ENCODE results near the gene STX8.
"Not testable (repeated sequence)": the region's sequence is repeated elsewhere in the genome, so short reads cannot be mapped to it uniquely, and the experiment has no call there.

The STX8 gene

DNA sequence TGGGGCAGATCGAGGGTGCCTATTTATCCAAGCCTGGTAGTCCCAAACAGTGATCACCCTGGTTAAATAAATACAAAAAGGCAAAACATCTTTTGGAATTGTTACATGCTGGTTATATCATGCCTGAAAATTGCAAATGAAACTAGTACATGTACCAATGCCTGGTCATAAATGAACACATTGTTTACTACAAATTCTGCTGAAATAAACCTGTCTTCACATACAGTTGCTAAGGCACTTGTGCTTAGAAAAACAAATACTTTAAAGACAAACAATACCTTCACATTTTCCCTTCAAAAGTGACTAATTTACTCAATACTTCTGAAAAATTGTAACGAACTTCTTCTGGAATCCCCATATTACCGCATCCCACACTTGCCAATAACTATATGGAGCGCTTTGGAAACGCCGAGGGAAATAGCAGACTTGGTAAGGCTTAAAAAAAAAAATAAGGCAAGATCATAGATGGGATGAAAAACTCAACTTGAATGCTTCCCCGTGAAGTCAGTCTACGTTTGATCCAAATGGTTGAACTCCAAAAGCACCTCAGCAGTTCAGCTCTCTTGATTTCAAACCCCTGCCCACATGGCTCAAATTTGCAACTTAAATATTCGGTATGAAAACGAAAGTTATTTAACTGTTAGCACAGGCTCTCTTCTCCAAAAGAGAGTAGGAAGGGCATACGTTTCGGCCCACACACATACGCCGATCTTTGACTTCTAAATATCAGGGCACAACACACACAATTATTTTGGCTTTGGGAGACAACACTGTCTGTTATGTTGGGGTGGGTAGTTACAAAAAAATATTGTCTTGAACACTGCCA lies 289.8 kb downstream of the STX8 start:
- DNase-seq = no peak

DNA sequence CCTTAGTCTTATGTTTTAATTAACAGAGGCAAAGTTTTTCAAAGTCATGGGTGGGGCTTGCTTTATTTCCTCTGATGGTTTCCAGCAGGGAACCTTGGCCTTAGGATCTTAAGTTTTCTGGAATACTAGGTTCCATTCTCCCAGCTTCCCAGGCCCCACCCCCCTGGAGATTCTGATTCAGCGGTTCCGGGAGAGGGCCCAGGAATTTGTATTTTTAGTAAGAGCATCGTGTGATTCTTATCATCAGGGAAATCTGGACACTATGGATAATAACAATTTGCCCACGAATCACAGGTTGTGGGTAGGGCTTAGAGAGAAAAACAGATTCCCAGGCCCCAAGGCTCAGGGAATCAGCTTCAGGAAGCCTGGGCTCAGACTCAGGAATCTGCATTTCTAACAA lies 290.7 kb downstream of the STX8 start:
- no peak for DNase-seq

DNA sequence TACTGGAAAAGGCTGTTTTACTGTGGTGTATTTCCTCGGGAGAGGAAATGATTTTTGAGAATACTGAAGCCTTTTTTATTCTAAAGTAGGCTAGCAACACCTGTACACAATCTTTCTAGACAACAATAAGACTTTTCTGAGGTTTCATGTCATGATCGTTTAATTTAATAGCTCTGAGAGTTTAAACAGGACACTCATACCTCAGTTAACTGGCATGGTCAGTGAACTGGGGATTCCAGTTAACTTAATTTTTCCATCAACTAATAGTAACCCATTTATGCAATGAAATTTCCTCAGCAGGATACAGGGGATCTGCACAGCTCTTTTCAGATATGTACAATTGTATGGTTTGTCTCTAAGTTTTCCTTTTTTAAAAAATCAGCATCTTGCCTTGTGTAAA lies 291.7 kb downstream of the STX8 start:
- no peak for DNase-seq

DNA sequence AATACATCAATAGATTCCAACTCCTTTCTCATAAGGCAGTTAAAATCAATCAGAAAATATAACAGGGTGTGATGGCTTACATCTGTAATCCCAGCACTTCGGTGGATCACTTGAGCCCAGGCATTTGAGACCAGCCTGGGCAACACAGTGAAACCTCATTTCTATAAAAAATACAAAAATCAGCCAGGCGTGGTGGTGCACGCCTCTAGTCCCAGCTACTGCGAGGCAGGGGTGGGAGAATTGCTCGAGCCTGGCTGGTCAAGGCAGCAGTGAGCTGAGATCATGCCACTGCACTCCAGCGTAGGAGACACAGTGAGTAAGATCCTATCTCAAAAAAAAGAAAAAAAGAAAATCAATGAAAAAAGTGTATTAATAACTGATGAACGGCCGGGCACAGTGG lies 295.7 kb downstream of the STX8 start:
- DNase-seq = no peak

- DNase-seq = no peak
Observed at GRCh38 chr17:9274973-9275372, 300.6 kb downstream of the STX8 start.

DNA sequence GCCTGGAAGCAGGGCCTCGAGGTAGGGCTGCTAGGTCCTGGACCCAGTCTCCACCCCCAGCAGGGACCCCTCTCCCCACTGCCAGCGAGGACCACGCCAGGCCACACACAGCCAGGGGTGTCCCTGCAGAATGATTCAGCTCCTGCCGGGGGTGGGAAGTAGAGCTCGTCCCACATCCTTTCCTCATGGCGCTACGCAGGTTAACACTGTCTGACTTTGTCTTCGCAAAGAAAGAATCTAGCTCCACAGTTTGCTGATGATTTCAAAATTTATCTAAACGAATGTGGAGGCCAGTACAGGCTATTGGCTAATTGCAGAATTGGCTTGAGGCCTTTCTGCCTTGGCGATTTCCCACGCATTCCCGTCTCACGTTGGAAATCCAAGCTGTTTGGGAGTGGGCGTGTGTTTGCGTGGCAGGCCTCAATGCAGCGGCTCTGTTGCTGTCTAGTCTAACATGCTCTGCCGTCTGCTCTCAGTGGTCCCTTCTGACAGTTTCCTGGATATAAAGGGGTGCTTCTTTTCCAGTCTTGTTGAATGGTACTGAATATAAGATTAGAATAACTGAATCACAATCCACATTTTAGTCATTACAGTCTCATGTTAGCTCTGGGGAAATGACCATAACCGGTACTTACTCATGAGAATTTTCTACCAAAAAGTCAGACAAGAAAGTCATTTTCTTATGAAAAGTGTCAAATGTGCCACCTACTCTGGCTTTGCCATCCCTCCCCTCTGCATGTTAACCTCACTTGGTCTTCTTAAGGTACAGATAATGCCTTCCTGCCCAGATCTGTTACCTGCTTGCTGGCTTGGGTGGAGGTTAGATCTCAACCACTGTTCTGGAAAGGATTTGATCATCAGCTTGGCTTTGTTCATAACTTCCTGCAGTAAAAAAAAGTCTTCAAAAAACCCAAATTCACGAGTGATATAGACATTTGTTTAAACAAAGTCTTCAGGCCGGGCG lies 301.9 kb downstream of the STX8 start:
- no peak for DNase-seq

DNA sequence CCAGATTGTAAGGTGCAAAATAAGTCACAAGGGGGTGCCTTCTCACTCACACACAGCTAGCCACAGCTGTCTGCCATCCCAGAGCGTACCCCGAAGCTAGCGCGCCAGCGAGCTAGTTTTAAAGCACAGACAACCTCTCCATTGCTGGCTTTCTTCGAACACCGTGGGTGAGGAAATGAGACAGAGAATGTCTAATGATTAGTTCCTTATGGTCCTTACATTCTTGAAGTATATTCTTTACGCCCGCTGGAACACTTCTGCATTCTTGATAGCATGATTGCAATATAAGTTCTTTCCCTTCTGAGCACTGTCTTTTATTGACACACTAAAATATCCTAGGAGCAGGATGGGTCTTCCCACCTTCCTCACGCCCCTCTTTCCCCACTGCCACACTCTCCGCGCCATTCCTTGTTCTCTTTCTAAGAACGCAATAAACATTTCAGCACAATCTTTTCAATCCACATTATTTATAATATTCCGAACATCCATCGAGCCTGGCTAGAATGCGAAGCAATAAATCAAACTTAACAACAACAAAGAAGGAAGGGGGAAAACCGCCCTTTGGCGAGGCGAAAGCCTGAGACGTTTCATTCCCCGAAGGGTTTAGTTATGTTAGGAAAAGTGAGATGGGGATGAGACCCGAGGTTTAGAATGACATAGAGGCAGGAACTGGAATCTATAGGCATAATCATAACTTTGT lies 303.0 kb downstream of the STX8 start:
- no peak for DNase-seq

DNA sequence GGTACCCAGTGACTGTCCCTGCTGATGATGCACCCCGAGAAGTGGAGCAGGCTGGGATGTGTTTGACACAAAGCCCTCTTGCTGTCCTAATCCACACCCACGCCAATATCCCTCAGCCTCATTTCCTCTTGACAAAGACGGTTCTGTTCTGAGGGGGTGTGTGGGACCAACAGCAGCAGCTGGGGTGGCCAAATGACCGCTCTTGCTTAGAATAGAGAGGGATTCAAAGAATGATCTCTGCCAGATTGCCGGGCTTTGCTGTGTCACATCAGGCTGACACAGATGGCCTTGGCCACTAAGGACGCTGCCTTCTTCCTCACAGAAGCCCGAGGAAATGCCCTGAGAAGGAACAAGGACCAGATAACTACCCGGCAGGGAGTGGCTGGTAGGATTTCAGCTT lies 303.6 kb downstream of the STX8 start:
- no peak for DNase-seq

DNA sequence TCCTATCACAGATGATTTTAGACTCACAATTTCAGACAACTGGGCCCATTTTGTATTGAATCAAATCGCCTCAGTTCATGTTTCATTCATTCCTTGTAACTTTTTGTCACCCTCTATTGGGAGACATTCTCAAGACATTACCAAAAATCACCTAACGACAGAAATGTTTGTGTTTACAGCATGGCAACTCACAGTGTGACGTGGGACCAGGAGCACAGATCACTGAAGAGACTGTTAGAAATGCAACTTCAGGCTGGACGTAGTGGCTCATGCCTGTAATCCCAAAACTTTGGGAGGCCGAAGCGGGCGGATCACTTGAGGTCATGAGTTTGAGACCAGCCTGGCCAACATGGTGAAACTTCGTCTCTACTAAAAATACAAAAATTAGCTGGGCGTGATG lies 304.7 kb downstream of the STX8 start:
- DNase-seq = no peak

- no peak for DNase-seq
Observed at GRCh38 chr17:9269350-9270035, 306.1 kb downstream of the STX8 start.

- no peak for DNase-seq
Observed at GRCh38 chr17:9268546-9268945, 307.1 kb downstream of the STX8 start.

DNA sequence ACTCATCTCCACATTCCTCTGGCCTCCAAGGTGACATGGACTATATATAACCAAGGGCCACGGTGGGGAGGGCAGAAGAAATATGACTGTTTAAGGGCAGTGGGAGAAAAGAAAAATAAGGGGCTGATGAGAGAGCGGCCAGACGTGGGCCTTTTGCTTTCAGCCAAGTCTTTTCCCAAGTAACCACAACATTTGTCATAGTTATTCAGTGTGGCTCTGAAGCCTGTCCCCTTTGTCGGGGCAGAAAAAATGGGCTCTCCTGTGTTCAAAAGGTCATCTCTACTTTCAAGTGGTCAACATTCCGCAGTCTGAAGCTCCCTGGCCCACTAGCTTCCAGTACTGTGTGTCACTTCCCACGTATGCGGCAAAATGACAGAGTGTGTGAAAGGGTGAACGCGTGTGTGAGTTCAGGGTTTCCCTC lies 308.9 kb downstream of the STX8 start:
- no peak for DNase-seq

- DNase-seq = no peak
Observed at GRCh38 chr17:9266031-9266680, 309.5 kb downstream of the STX8 start.

DNA sequence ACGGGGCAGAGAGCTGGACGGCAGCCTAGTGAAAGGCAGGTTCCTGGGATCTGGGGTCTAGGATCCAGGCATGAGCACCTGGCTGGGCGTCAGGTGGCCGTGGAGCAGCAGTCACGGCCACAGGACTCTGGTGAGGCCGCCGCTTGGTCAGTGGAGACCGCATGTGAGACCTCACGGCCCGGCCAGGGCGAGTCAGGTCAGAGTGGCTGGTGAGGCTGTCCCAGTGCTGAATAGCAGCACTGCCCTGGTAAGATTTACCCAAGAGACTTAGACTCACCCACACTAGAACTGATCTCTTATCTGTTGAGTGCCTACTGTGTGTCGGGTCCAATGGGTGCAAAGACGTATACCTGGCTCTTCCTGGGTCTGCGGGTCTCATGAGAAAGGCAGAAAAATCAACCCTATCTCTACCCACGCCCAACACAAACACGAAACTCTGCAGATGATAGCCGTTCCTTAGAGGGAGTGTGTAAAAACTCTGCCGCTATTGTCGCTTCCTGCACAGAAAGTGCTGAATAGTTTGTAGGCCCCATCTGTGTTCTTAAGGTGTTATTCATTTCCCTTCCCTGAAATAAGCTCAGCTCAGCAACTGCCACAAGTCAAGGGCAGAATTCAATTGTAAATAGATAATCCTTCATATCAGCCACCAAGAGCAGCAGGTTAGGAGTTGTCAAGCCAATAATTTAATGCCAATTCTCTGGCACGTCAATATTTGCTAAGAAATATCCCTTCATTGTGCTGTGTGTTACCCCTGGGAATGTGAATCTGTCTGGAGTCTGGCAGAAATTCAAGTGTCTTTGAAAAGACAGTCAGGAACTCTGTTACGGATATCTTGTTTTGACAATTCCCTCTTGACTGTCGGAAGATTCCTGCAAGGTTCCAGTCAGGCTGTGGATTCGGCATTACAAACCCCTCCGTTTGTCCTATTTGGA lies 314.3 kb downstream of the STX8 start:
- DNase-seq = no peak

GRCh38 chr17:9259419-9259818 lies 316.2 kb downstream of the STX8 start:
- no peak for DNase-seq

DNA sequence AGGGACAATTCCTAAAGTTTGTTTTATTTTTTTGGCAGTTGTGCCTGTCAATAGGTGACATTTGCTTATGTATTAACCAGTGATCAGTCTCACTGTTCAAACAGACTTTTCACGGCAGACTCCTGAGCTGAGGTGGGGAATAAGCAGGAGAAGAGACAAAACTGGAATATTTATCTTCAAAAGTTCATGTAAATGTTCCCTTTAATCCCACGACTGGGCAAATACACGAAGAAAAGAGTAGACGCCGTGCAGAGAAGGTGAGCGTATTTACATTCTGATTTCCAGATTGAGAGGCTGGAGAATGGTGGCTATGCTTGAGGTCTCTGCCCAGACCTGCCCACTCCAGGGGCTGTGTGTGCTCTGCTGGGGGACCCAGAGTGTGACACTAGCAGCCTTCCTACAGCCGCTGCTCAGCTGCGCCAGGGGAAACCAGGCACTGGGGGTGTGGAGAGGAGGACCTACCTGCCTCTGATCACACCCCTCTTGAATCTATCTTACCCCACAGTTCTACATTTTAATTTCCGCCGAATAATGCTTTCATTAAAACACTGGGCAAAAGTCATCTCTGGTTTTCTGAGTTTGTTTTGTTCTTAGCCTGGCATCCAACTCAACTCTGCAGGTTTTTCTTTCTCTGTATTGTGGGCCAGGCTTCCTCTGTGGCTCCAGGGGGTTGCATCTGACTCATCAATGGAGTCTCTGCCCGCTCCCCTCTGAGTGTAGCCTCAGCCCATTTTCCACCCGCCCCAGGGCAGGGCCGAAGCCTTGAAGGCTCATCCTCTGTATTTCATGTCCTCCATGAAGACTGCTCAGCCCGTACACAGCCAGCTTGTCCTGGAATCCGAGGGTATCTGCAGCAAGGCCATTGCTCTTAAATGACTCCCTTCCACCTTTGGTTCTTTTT lies 317.3 kb downstream of the STX8 start:
- no peak for DNase-seq

DNA sequence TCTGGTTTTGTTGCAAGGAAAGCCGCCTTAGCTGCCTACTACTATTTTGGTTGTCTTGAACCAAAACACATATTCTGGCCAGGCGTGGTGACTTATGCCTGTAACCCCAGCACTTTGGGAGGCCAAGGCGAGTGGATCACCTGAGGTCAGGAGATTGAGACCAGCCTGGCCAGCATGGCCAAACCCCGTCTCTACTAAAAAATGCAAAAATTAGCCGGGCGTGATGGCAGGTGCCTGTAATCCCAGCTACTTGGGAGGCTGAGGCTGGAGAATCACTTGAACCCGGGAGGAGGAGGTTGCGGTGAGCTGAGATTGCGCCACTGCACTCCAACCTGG lies 318.0 kb downstream of the STX8 start:
- DNase-seq = not testable (repeated sequence)

DNA sequence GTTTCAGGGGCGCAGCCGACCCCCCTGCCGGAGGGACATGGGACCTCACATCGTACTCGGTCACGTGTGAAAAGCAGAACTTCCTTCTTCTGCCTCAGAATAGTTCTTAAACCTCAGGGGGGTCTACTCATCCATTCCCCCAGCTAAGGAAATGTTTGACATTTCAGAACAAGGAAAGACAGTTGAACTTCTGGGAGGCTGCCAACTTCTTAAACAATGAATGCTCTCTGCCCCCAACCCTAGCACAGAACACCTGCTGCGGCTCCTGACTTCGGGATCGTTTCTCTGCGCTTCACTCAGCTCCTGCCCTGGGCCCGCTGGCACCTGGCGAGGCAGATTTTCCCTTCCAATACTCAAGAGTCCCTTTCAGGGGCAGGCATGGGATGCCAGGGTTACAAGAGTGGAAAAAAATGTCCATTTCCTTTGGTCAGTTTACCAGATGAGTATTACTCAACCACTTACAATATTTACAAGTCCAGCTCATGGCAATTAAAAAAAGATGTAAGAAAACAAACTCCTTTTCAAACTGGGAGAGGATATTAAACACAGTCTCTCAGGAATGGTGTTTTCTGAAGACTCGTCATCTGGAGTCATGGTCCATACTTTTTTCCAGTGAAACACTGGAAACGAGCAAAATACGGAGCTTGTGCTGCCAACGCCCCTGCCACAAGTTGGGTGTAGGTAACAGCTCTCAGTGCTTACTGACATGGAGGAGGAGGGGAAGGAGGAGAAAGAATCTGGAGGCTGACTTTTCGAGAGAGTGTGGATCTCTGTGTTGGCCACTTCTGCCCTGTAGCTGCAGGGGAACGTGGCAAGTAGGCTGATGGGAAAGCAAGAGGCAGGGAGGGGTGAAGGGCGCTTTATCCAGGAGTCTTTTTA lies 318.6 kb downstream of the STX8 start:
- no peak for DNase-seq

DNA sequence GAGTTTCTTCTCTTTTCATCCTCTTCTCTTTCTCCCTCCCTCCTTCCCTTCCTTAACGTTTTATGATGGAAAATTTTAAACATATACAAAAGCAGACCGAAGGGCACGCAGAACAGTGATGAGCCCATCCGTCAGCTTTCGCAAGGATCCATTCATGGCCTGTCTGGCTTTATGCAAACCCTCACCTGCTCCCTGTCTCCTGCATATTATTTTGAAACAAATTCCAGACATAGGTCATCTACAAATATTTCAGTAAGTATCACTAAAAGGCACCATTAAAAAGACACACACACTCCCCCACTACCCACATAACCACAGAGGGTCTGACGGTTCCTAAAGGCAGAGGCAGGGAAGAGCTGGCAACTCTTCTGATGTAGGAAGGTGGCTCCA lies 319.3 kb downstream of the STX8 start:
- DNase-seq = no peak

Data from NCI-H1092 (cell line).